Endometrial microvascular endothelial cells (primary cell): ENCODE data around the gene TRMT61A. TPM values are rescaled to one million over a fixed set of nuclear protein-coding genes. Genes with fewer than 3 reads are reported as not detected.

Experiments
- in situ Hi-C: cut with HindIII; loops from 2 replicates; pipeline ENCODE4 v1.10.0; 2017; ENCODE audit warnings: low sequenced_read_pairs, low pct_unique_long_range_greater_than_20kb; ENCODE audit errors: inconsistent ontology term
- total RNA-seq: library from RNA; depleted of rRNA; stranded (reverse); fragments of >200 nt; gene quantifications from one replicate; pipeline ENCODE4 v1.2.3, GENCODE V29; 2015; ENCODE audit errors: inconsistent ontology term

The TRMT61A gene
- 10.3 TPM for total RNA-seq

GRCh38 chr14:103528587-103529382, at the start of gene TRMT61A:
Gene TRMT61A (plus strand): TSS chr14:103529196. CDS start chr14:103529979, 783 bp downstream.
- in situ Hi-C loops = no loop called here

GRCh38 chr14:103480595-103480994, 48.4 kb upstream of the TRMT61A start:
- in situ Hi-C loops = no loop called here

- in situ Hi-C loops = no loop called here
Measured at GRCh38 chr14:103483600-103483999, 45.4 kb upstream of the TRMT61A start.

- in situ Hi-C loops = no loop called here
Measured at GRCh38 chr14:103485504-103485903, 43.5 kb upstream of the TRMT61A start.

GRCh38 chr14:103488071-103488470, 40.9 kb upstream of the TRMT61A start:
- in situ Hi-C loops = no loop called here

- in situ Hi-C loops = no loop called here
Measured at GRCh38 chr14:103488960-103489359, 40.0 kb upstream of the TRMT61A start.

- in situ Hi-C loops = no loop called here
Measured at GRCh38 chr14:103489621-103490020, 39.4 kb upstream of the TRMT61A start.

- in situ Hi-C loops = no loop called here
Measured at GRCh38 chr14:103491691-103492090, 37.3 kb upstream of the TRMT61A start.

- in situ Hi-C loops = no loop called here
Measured at GRCh38 chr14:103492156-103492925, 36.7 kb upstream of the TRMT61A start.

- in situ Hi-C loops = no loop called here
Measured at GRCh38 chr14:103495854-103496253, 33.1 kb upstream of the TRMT61A start.

- in situ Hi-C loops = no loop called here
Measured at GRCh38 chr14:103496776-103497175, 32.2 kb upstream of the TRMT61A start.

GRCh38 chr14:103499709-103500108, 29.3 kb upstream of the TRMT61A start:
- in situ Hi-C loops = no loop called here

GRCh38 chr14:103500148-103500990, 28.6 kb upstream of the TRMT61A start:
- in situ Hi-C loops = no loop called here

- in situ Hi-C loops = no loop called here
Measured at GRCh38 chr14:103501041-103501870, 27.7 kb upstream of the TRMT61A start.

GRCh38 chr14:103501921-103502669, 26.9 kb upstream of the TRMT61A start:
- in situ Hi-C loops = no loop called here

GRCh38 chr14:103502877-103503276, 26.1 kb upstream of the TRMT61A start:
- in situ Hi-C loops = no loop called here

GRCh38 chr14:103503296-103503695, 25.7 kb upstream of the TRMT61A start:
- in situ Hi-C loops = no loop called here
